Transverse colon (tissue), 4 donors: ENCODE data around the gene TRAIP. TPM values are rescaled to one million over a fixed set of nuclear protein-coding genes. Genes with fewer than 3 reads are reported as not detected.
A peak's percentile ranks its signal among the peaks of the same experiment; 100 is the strongest.
"Not testable (repeated sequence)": the region's sequence is repeated elsewhere in the genome, so short reads cannot be mapped to it uniquely, and the experiment has no call there.

ENCODE experiments used
- DNase-seq: peaks from one replicate; pipeline ENCODE4 v3.0.0-alpha.2; 2019
- H3K27ac ChIP-seq, 4 donors: fragments of 200-600 bp; sonication (generic); 2 replicates each; pipeline ENCODE4 v1.5.1; 2016 to 2018; ENCODE audit warnings: inconsistent platforms in 4 of 4
- H3K27me3 ChIP-seq: fragments of 200-600 bp; sonication (generic); 2 replicates; pipeline ENCODE4 v1.5.1; 2017; ENCODE audit warnings: inconsistent platforms
- H3K36me3 ChIP-seq, 4 donors: fragments of 200-600 bp; sonication (generic); 2 replicates each; pipeline ENCODE4 v1.5.1; 2017 to 2019; ENCODE audit warnings: inconsistent platforms in 4 of 4
- H3K4me1 ChIP-seq, 4 donors: fragments of 200-600 bp; sonication (generic); 2 replicates each; pipeline ENCODE4 v1.5.1; 2017 to 2020; ENCODE audit warnings: inconsistent platforms in 4 of 4
- H3K4me3 ChIP-seq, 4 donors: fragments of 200-600 bp; sonication (generic); 1 replicate in 1 of 4; 2 replicates in 3 of 4; pipeline versions ENCODE4 v1.5.1 to v1.6.1; 2017 to 2019; ENCODE audit warnings: inconsistent platforms in 4 of 4
- H3K9me3 ChIP-seq, 2 donors: fragments of 200-600 bp; sonication (generic); 2 replicates each; pipeline ENCODE4 v1.5.1; 2017 to 2019; ENCODE audit warnings: inconsistent platforms in 2 of 2
- EP300 ChIP-seq: sonication (generic); formaldehyde crosslinking; IDR thresholded peaks from one replicate; pipeline ENCODE4 v1.6.1; 2017; ENCODE audit warnings: antibody characterized with exemption, low read depth
- POLR2A ChIP-seq: fragments of 450-650 bp; IDR thresholded peaks from one replicate; pipeline ENCODE4 v1.6.1; 2016; ENCODE audit warnings: antibody characterized with exemption, mild to moderate bottlenecking, moderate library complexity
- POLR2AphosphoS5 ChIP-seq, 3 donors: sonication (generic); formaldehyde crosslinking; IDR thresholded peaks; one replicate each; pipeline ENCODE4 v1.6.1; 2016; ENCODE audit warnings: antibody characterized with exemption in 3 of 3
- WGBS, 2 donors: methylation state at CpG; one replicate each; pipeline ENCODE4 v1.1.5; 2018; ENCODE audit warnings: low coverage in 1 of 2; 5-methylcytosine and 5-hydroxymethylcytosine counted together
- in situ Hi-C, 4 donors: fragments of 200-750 bp; cut with MboI; loops; one replicate each; pipeline versions ENCODE4 v1.15.0 to v1.15.1; 2017; ENCODE audit warnings: low sequenced_read_pairs in 3 of 4, low pct_ligation_motif_present in 1 of 4, low pct_unique_long_range_greater_than_20kb in 1 of 4
- intact Hi-C: fragments of 100-400 bp; cut with DNase I; formaldehyde crosslinking; loops from one replicate; pipeline ENCODE4 v1.15.1; 2023; ENCODE audit warnings: low total_unique reads
- total RNA-seq, 4 donors: library from RNA; depleted of rRNA; stranded (reverse); fragments of >200 nt; gene quantifications; one replicate each; pipeline ENCODE4 v1.1.0, GENCODE V29; 2016
- TF ChIP-seq, protein P1 (sequence below), 5 experiments: fragments of 200-600 bp in 3 of 5; fragments of 450-650 bp in 2 of 5; sonication (generic) in 3 of 5; IDR thresholded peaks; 1 replicate in 2 of 5; 2 replicates in 3 of 5; pipeline ENCODE4 v1.5.1; 2016 to 2017; ENCODE audit warnings: antibody characterized with exemption in 5 of 5, inconsistent platforms in 3 of 5, mild to moderate bottlenecking in 2 of 5, moderate library complexity in 1 of 5

Gene TRAIP
- total RNA-seq, 4 donors from 2014 or later: 1.2 to 1.7 (median 1.6) TPM

- Histone ChIP-seq H3K4me3 (no peak overlapping the region), H3K9me3 (no peaks in the 10 kb centered on the region), H3K4me1 (peaks cover 0 to 4% (median 1%) of the 10 kb centered on the region in 4 donors), H3K27me3 (no peaks in the 10 kb centered on the region), H3K27ac (no peak overlapping the region), H3K36me3 (no peaks in the 10 kb centered on the region)
- in situ Hi-C loops: loop anchor here in 1 of 4 donors (10.0 kb wide), 1 partner anchor 136 kb away; no protein-coding TSS in a partner anchor
- no peak for DNase-seq
- intact Hi-C loops: loop anchor here (10.0 kb wide), 1 partner anchor 136 kb away; no protein-coding TSS in a partner anchor
- WGBS, 2 donors: 65% methylated on average over 2 of the region's 2 CpGs; no CpG with 5 or more reads in 1 of the 2 donors
- no peak for TF ChIP-seq POLR2AphosphoS5 (IDR thresholded peaks at IDR 0.05)
- no peak for TF ChIP-seq POLR2A
- TF ChIP-seq EP300: no peak
- TF ChIP-seq, protein P1, sequence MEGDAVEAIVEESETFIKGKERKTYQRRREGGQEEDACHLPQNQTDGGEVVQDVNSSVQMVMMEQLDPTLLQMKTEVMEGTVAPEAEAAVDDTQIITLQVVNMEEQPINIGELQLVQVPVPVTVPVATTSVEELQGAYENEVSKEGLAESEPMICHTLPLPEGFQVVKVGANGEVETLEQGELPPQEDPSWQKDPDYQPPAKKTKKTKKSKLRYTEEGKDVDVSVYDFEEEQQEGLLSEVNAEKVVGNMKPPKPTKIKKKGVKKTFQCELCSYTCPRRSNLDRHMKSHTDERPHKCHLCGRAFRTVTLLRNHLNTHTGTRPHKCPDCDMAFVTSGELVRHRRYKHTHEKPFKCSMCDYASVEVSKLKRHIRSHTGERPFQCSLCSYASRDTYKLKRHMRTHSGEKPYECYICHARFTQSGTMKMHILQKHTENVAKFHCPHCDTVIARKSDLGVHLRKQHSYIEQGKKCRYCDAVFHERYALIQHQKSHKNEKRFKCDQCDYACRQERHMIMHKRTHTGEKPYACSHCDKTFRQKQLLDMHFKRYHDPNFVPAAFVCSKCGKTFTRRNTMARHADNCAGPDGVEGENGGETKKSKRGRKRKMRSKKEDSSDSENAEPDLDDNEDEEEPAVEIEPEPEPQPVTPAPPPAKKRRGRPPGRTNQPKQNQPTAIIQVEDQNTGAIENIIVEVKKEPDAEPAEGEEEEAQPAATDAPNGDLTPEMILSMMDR (IDR thresholded peaks at IDR 0.05): no peak
Measured at GRCh38 chr3:49840388-49840787, 16.0 kb downstream of the TRAIP start.

DNA sequence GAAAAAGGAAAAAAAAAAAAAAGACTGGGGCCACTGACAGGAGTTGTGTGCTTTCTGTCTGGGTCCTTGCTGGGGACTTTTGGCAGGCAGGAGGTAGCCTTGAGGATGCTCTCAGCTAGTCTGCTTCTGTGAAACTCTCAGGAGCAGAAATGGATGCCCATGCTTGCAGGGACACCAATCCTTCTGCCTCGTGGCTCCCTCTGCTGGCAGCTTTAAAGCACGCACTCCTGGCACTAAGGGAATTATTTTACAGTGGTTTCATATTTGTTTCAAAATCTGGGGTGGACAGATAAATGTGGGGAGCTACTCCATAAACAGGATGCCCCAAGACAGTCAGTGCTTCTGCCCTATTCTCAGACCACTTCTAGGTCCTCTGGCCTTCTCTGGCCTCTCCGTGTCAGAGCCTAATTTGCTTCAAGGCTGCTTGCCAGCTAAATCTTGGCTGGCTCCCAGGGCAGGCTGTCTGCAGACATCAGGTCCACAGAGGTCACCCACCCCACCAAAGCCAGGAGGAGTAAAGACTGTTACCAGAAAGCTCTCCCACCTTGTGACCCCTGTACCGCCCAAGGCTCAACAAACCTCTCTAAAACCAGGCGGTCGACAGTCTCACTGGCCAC lies 17.1 kb downstream of the TRAIP start:
- H3K27ac ChIP-seq: no peak overlapping the region
- H3K36me3 ChIP-seq: no peaks in the 10 kb centered on the region
- H3K4me1 ChIP-seq: peaks cover 0 to 4% (median 1%) of the 10 kb centered on the region in 4 donors
- in situ Hi-C loops: no loop called here
- intact Hi-C loops: loop anchor here (1.0 kb wide), 1 partner anchor 37 kb away; no protein-coding TSS in a partner anchor
- DNase-seq: peak; percentile 83
- no peak overlapping the region for H3K4me3 ChIP-seq
- WGBS, 2 donors: 14 to 34% methylated on average over 2 to 6 of the region's 6 CpGs
- no peaks in the 10 kb centered on the region for H3K27me3 ChIP-seq
- TF ChIP-seq, protein P1 (IDR thresholded peaks at IDR 0.05): peak; percentile 87 to 93 (median 91)
- TF ChIP-seq POLR2AphosphoS5 (IDR thresholded peaks at IDR 0.05): no peak
- no peaks in the 10 kb centered on the region for H3K9me3 ChIP-seq

DNA sequence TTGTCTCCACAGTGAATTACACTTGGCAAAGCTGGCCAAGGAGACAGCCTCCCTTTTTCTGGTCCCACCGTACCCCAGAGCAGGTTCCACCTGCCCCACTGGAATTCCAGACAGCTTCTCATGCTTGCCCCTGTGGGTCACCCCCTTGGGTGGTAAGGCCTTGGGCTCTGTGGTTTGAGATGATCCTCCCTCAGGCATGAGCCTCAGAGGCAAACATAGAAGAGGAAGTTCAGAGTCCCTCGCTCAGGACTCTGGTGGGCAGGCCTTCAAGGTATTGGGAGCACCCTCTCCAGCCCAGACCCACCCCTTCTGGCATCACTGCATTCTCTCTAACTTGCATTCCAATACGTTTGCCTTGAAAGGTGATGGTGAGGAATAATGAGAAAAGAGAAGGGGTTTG lies 25.0 kb downstream of the TRAIP start:
- no peak for DNase-seq
- no peaks in the 10 kb centered on the region for H3K4me1 ChIP-seq
- no peaks in the 10 kb centered on the region for H3K27me3 ChIP-seq
- H3K36me3 ChIP-seq: no peaks in the 10 kb centered on the region
- 78% methylated on average over 3 of the region's 3 CpGs; no CpG with 5 or more reads in 1 of the 2 donors for WGBS, 2 donors
- H3K9me3 ChIP-seq: no peaks in the 10 kb centered on the region
- TF ChIP-seq POLR2AphosphoS5 (IDR thresholded peaks at IDR 0.05) (no peak), POLR2A (no peak), EP300 (no peak)
- TF ChIP-seq, protein P1 (IDR thresholded peaks at IDR 0.05): no peak
- in situ Hi-C loops: no loop called here
- intact Hi-C loops: no loop called here
- no peak overlapping the region for H3K27ac ChIP-seq
- no peak overlapping the region for H3K4me3 ChIP-seq

- WGBS, 2 donors: 92 to 97% methylated on average over 3 to 6 of the region's 6 CpGs
- DNase-seq: no peak
- intact Hi-C loops (no loop called here), in situ Hi-C loops (no loop called here)
- H3K4me1 ChIP-seq: no peaks in the 10 kb centered on the region
- no peaks in the 10 kb centered on the region for H3K27me3 ChIP-seq
- H3K36me3 ChIP-seq: no peaks in the 10 kb centered on the region
- no peaks in the 10 kb centered on the region for H3K9me3 ChIP-seq
- TF ChIP-seq POLR2AphosphoS5 (IDR thresholded peaks at IDR 0.05) (no peak), EP300 (no peak), POLR2A (no peak)
- TF ChIP-seq, protein P1 (IDR thresholded peaks at IDR 0.05): no peak
- H3K27ac ChIP-seq: no peak overlapping the region
- no peak overlapping the region for H3K4me3 ChIP-seq
Measured at GRCh38 chr3:49826016-49826415, 30.3 kb downstream of the TRAIP start.

- H3K9me3 ChIP-seq, H3K36me3 ChIP-seq, H3K27ac ChIP-seq, DNase-seq, intact Hi-C loops, in situ Hi-C loops, H3K4me3 ChIP-seq, H3K4me1 ChIP-seq, H3K27me3 ChIP-seq: not testable (repeated sequence)
- 93% methylated on average over 3 of the region's 3 CpGs; no CpG with 5 or more reads in 1 of the 2 donors for WGBS, 2 donors
Measured at GRCh38 chr3:49823131-49823530, 33.2 kb downstream of the TRAIP start.
